Gastrocnemius medialis (tissue), 4 donors: ENCODE data around the gene LRIG1.

Experiments used
- POLR2A ChIP-seq, 2 donors: fragments of 450-650 bp; IDR thresholded peaks; one replicate each; pipeline ENCODE4 v1.6.1; 2017; ENCODE audit warnings: antibody characterized with exemption in 2 of 2, mild to moderate bottlenecking in 2 of 2, moderate library complexity in 2 of 2
- TF ChIP-seq, protein P1 (sequence below), 5 experiments: fragments of 450-650 bp in 3 of 5; fragments of 200-600 bp in 2 of 5; sonication (generic) in 2 of 5; IDR thresholded peaks in 4 of 5; conservative IDR thresholded peaks in 1 of 5; 1 replicate in 4 of 5; 2 replicates in 1 of 5; pipeline ENCODE4 v1.5.1; 2016 to 2019; ENCODE audit warnings: antibody characterized with exemption in 5 of 5, mild to moderate bottlenecking in 3 of 5, moderate library complexity in 3 of 5

DNA sequence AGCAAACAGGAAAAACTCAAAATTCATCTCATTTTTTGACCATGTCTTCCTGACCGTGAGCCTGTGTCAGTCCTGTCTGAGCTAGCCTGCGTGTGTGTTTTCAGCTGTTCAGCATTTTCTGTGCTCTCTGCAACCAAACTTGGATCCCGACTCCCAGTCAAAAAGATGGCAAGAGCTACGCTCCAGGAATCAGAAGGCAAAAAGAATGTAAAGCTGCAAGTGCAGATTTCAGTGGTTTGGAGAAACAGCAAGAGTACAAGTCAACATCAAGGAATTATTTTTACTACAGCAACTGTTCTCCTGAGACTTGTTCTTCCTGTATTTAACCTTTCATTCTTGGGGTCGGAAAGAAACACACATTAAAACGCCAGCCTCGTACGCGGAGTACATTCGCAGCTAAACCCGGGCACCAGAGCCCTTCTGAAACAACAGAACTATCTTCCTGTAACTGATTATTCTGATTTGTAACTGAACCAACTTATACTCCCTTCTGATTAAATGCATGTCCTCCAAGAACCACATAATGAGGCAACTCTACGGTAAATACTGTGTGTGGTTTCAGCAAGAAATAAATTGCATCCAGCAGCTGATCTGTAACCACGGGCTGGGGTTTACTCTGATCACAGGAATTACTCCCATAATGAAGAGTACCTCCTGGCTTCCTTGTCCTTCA is 107.4 kb downstream of the LRIG1 start:
- TF ChIP-seq, protein P1, sequence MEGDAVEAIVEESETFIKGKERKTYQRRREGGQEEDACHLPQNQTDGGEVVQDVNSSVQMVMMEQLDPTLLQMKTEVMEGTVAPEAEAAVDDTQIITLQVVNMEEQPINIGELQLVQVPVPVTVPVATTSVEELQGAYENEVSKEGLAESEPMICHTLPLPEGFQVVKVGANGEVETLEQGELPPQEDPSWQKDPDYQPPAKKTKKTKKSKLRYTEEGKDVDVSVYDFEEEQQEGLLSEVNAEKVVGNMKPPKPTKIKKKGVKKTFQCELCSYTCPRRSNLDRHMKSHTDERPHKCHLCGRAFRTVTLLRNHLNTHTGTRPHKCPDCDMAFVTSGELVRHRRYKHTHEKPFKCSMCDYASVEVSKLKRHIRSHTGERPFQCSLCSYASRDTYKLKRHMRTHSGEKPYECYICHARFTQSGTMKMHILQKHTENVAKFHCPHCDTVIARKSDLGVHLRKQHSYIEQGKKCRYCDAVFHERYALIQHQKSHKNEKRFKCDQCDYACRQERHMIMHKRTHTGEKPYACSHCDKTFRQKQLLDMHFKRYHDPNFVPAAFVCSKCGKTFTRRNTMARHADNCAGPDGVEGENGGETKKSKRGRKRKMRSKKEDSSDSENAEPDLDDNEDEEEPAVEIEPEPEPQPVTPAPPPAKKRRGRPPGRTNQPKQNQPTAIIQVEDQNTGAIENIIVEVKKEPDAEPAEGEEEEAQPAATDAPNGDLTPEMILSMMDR (IDR thresholded peaks at IDR 0.05 in 4 of 5, conservative IDR thresholded peaks at IDR 0.05 in 1 of 5), result no peak
- no peak for TF ChIP-seq POLR2A (IDR thresholded peaks at IDR 0.05)
